ENCODE measurements around the gene RBM5.

DNA sequence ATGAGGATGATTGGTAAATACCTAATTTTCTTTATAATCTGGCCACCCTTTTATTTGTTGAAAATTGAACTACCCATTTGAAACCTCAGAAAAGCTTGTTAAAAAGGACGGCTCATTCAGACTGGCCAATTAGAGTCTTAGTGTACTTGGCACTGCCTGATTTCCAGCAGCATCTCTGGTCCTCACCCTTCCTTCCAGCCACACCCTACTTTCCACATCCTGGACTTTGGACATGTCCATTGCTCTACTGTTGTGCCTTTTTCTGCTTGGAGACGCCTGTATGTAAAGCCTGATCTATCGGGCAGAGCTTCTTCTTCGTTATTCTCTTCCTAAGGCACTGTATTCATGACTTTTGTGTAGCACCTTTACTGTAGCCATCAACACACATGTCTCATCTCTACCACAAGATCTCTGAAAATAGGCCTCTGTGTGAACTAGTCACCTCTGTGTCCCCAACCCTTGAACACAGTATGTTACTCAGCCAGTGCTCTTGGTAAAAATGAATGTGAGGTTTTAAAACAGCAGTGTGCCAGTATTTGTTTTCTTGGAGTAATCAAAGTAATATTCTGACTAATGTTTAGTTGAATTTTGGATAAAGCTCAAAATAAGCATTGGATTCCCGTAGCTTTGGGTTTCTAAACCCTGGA lies 6.8 kb downstream of the RBM5 start:
- no peak for TF ChIP-seq POLR2A (IDR thresholded peaks at IDR 0.05)
- TF ChIP-seq, protein P1, sequence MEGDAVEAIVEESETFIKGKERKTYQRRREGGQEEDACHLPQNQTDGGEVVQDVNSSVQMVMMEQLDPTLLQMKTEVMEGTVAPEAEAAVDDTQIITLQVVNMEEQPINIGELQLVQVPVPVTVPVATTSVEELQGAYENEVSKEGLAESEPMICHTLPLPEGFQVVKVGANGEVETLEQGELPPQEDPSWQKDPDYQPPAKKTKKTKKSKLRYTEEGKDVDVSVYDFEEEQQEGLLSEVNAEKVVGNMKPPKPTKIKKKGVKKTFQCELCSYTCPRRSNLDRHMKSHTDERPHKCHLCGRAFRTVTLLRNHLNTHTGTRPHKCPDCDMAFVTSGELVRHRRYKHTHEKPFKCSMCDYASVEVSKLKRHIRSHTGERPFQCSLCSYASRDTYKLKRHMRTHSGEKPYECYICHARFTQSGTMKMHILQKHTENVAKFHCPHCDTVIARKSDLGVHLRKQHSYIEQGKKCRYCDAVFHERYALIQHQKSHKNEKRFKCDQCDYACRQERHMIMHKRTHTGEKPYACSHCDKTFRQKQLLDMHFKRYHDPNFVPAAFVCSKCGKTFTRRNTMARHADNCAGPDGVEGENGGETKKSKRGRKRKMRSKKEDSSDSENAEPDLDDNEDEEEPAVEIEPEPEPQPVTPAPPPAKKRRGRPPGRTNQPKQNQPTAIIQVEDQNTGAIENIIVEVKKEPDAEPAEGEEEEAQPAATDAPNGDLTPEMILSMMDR (IDR thresholded peaks at IDR 0.05 in 4 of 5, conservative IDR thresholded peaks at IDR 0.05 in 1 of 5), result no peak

All from gastrocnemius medialis (tissue), 4 donors.